ENCODE data around the gene ASCL5.
A peak's percentile ranks its signal among the peaks of the same experiment; 100 is the strongest.

ASCL5 gene

GRCh38 chr1:201112173-201112731, 14.7 kb downstream of the ASCL5 start, which contains the start of gene CACNA1S:
Gene CACNA1S (minus strand): TSS chr1:201112426. CDS start chr1:201112339, 87 bp downstream.
- Mint-ChIP-seq H3K9me3 (no peaks in the 10 kb centered on the region), H3K4me1 (ENCODE audit: low read depth) (peaks cover 2% of the 10 kb centered on the region), H3K27ac (no peak within 1 kb of the TSS), H3K27me3 (ENCODE audit: low read depth) (peaks cover 40% of the 10 kb centered on the region), H3K36me3 (ENCODE audit: low read depth) (no peaks in the 10 kb centered on the region), H3K4me3 (peak within 1 kb of the TSS; percentile 21)

DNA sequence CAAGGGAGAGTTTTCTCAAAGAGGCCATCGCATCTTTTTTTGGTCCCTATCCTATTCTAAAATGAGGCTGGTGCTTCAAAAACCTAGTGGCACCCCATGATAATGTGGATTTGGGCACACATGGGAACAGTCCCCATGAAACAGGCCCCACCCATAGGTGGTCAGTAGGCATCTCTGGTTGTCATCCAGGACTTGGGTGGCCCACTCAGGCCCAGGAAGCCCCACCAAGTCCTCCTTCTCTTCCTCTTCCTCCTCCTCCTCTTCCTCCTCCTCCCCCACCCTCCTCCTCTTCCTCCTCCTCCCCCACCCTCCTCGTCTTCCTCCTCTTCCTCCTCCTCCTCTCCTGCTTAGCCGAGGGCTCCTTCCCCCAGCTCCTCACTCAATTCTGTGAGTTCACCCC, 15.3 kb downstream of the ASCL5 start:
- Mint-ChIP-seq H3K4me3 (no peak overlapping the region), H3K27me3 (ENCODE audit: low read depth) (peaks cover 36% of the 10 kb centered on the region), H3K9me3 (no peaks in the 10 kb centered on the region), H3K27ac (no peak overlapping the region), H3K36me3 (ENCODE audit: low read depth) (no peaks in the 10 kb centered on the region), H3K4me1 (ENCODE audit: low read depth) (peaks cover 2% of the 10 kb centered on the region)

GRCh38 chr1:201111156-201111555, 15.8 kb downstream of the ASCL5 start:
- no peak overlapping the region for H3K4me3 Mint-ChIP-seq
- H3K27ac Mint-ChIP-seq: no peak overlapping the region
- peaks cover 31% of the 10 kb centered on the region for H3K27me3 Mint-ChIP-seq (ENCODE audit: low read depth)
- no peaks in the 10 kb centered on the region for H3K9me3 Mint-ChIP-seq
- H3K36me3 Mint-ChIP-seq (ENCODE audit: low read depth): no peaks in the 10 kb centered on the region
- H3K4me1 Mint-ChIP-seq (ENCODE audit: low read depth): peaks cover 2% of the 10 kb centered on the region

- no peak overlapping the region for H3K4me3 Mint-ChIP-seq
- peaks cover 2% of the 10 kb centered on the region for H3K4me1 Mint-ChIP-seq (ENCODE audit: low read depth)
- H3K27ac Mint-ChIP-seq: no peak overlapping the region
- no peaks in the 10 kb centered on the region for H3K36me3 Mint-ChIP-seq (ENCODE audit: low read depth)
- peaks cover 25% of the 10 kb centered on the region for H3K27me3 Mint-ChIP-seq (ENCODE audit: low read depth)
- no peaks in the 10 kb centered on the region for H3K9me3 Mint-ChIP-seq
Observed at GRCh38 chr1:201110616-201111015, 16.4 kb downstream of the ASCL5 start.

- Mint-ChIP-seq H3K27me3 (ENCODE audit: low read depth) (peaks cover 24% of the 10 kb centered on the region), H3K4me1 (ENCODE audit: low read depth) (peaks cover 2% of the 10 kb centered on the region), H3K27ac (no peak overlapping the region), H3K4me3 (no peak overlapping the region), H3K9me3 (no peaks in the 10 kb centered on the region), H3K36me3 (ENCODE audit: low read depth) (no peaks in the 10 kb centered on the region)
Observed at GRCh38 chr1:201110138-201110537, 16.8 kb downstream of the ASCL5 start.

DNA sequence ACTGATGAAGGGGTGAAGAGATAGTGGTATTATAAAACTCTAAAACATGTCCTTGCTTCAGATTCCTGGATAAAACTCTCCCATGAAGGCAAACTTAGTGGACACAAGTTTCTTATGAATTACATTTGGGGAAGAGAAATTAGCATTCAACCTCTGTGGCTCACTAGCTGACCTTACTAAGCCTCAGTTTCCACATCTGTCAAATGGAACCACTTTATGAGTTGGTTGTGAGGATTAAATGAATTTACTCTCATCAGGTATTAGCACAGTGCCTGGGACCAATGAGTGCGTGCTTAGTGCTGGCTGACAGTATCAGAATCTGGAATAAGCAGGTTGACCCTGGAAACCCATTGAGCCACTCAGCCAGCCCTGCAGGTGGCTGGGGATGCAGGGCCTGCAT, 17.3 kb downstream of the ASCL5 start:
- no peak overlapping the region for H3K4me3 Mint-ChIP-seq
- no peaks in the 10 kb centered on the region for H3K9me3 Mint-ChIP-seq
- H3K4me1 Mint-ChIP-seq (ENCODE audit: low read depth): peaks cover 2% of the 10 kb centered on the region
- H3K27me3 Mint-ChIP-seq (ENCODE audit: low read depth): peaks cover 21% of the 10 kb centered on the region
- no peak overlapping the region for H3K27ac Mint-ChIP-seq
- H3K36me3 Mint-ChIP-seq (ENCODE audit: low read depth): no peaks in the 10 kb centered on the region

DNA sequence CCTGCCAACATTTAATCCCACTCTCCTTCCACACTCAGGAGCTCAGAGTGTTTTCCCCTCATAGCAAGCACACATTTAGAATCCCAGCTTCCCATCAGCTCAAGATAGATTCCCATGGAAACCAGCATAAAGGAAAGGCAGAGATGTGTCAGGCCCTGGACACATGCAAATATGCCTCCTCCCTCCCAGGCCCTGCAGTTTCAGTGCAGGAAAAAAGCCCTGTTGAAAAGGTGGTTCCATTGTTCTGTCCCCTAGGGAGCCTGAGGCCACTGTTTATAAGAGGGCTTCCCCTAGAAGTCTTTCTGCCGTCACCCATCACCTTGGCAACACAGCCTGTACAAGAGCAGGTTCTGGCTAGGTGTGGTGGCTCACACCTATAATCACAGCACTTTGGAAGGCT, 18.4 kb downstream of the ASCL5 start:
- no peak overlapping the region for H3K4me3 Mint-ChIP-seq
- H3K27ac Mint-ChIP-seq: no peak overlapping the region
- no peaks in the 10 kb centered on the region for H3K9me3 Mint-ChIP-seq

GRCh38 chr1:201105688-201106087, 21.3 kb downstream of the ASCL5 start:
- H3K4me1 Mint-ChIP-seq (ENCODE audit: low read depth): no peaks in the 10 kb centered on the region
- no peaks in the 10 kb centered on the region for H3K27me3 Mint-ChIP-seq (ENCODE audit: low read depth)
- H3K27ac Mint-ChIP-seq: no peak overlapping the region
- no peaks in the 10 kb centered on the region for H3K9me3 Mint-ChIP-seq
- no peaks in the 10 kb centered on the region for H3K36me3 Mint-ChIP-seq (ENCODE audit: low read depth)
- no peak overlapping the region for H3K4me3 Mint-ChIP-seq

More for the DNA sequence above, 18.4 kb downstream of the ASCL5 start:
- Mint-ChIP-seq H3K27me3 (ENCODE audit: low read depth) (peaks cover 13% of the 10 kb centered on the region), H3K4me1 (ENCODE audit: low read depth) (no peaks in the 10 kb centered on the region), H3K36me3 (ENCODE audit: low read depth) (no peaks in the 10 kb centered on the region)

GRCh38 chr1:201104141-201104540, 22.8 kb downstream of the ASCL5 start:
- H3K4me1 Mint-ChIP-seq (ENCODE audit: low read depth): no peaks in the 10 kb centered on the region
- H3K36me3 Mint-ChIP-seq (ENCODE audit: low read depth): no peaks in the 10 kb centered on the region
- no peak overlapping the region for H3K27ac Mint-ChIP-seq
- no peaks in the 10 kb centered on the region for H3K9me3 Mint-ChIP-seq
- H3K4me3 Mint-ChIP-seq: no peak overlapping the region
- no peaks in the 10 kb centered on the region for H3K27me3 Mint-ChIP-seq (ENCODE audit: low read depth)

DNA sequence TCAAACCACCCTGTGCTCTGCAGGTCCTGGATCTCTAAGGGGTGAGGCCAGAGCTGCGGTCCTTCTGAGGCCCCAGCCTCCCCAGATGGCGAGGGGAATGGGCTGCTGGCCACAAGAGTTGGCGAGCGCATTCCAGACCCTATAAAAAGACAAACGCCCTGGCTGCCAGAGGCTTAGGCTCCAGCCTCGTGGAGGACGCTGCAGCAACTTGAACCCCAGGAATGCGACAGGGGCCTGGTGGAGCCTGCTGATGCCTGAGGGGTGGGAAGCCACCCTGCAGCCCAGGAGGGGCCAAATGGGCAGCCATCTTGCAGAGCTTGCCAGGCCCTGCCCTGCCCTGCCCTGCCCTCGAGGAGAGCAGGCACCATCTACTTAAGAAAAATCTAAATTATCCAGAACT, 23.3 kb downstream of the ASCL5 start:
- H3K27ac Mint-ChIP-seq: no peak overlapping the region
- H3K9me3 Mint-ChIP-seq: no peaks in the 10 kb centered on the region
- no peak overlapping the region for H3K4me3 Mint-ChIP-seq
- H3K4me1 Mint-ChIP-seq (ENCODE audit: low read depth): no peaks in the 10 kb centered on the region
- no peaks in the 10 kb centered on the region for H3K36me3 Mint-ChIP-seq (ENCODE audit: low read depth)
- H3K27me3 Mint-ChIP-seq (ENCODE audit: low read depth): no peaks in the 10 kb centered on the region

- Mint-ChIP-seq H3K27me3 (ENCODE audit: low read depth) (peaks cover 6% of the 10 kb centered on the region), H3K36me3 (ENCODE audit: low read depth) (no peaks in the 10 kb centered on the region), H3K9me3 (no peaks in the 10 kb centered on the region), H3K27ac (no peak overlapping the region), H3K4me1 (ENCODE audit: low read depth) (no peaks in the 10 kb centered on the region), H3K4me3 (no peak overlapping the region)
Observed at GRCh38 chr1:201100169-201100930, 26.6 kb downstream of the ASCL5 start.

GRCh38 chr1:201098992-201099677, 27.8 kb downstream of the ASCL5 start:
- Mint-ChIP-seq H3K36me3 (ENCODE audit: low read depth) (no peaks in the 10 kb centered on the region), H3K4me3 (no peak overlapping the region), H3K27me3 (ENCODE audit: low read depth) (peaks cover 6% of the 10 kb centered on the region), H3K9me3 (no peaks in the 10 kb centered on the region), H3K27ac (no peak overlapping the region), H3K4me1 (ENCODE audit: low read depth) (no peaks in the 10 kb centered on the region)

DNA sequence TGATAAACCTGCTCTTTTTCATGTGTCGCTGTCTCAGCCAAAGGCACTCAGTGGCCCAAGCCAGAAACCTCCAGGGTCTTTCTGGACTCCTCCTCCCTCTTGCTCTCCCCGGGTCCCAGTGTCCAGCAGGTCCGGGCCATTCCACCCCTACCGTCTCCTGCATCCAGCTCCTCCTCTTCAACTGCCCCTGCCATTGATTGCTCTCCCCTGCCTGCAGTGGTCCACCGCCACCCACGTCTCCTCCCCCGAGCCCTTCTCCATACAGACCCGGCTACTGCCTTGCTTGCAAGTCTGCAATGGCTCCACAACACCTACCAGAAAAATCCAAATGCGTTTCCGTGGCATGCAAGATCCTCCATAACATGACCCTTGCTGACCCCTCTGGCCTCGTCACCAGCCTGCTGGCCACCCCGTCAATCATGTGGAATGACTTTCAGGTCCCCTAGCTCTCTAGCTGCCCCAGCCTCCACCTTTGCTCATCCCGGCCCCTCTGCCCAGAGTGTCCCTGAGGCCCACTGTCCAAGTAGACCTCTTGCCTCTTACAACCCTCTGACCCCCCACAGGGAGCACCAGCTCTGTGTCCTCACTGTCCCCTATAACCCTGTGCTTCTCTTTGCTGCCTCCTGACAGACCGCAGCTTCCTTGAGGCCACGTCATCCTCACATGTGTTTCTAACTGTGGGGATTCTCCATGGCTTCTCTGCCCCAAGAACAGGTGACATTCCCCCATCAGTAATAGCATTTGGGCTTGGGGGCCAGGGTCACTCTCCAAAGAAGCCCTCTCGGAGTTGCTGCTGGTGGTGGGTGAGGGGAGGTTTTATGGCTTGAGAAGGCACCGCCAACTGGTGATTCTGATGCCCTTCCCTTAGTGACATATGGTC, 29.8 kb downstream of the ASCL5 start:
- H3K4me3 Mint-ChIP-seq: no peak overlapping the region
- no peaks in the 10 kb centered on the region for H3K9me3 Mint-ChIP-seq
- peaks cover 6% of the 10 kb centered on the region for H3K27me3 Mint-ChIP-seq (ENCODE audit: low read depth)
- H3K36me3 Mint-ChIP-seq (ENCODE audit: low read depth): no peaks in the 10 kb centered on the region
- no peaks in the 10 kb centered on the region for H3K4me1 Mint-ChIP-seq (ENCODE audit: low read depth)
- H3K27ac Mint-ChIP-seq: no peak overlapping the region

- no peaks in the 10 kb centered on the region for H3K36me3 Mint-ChIP-seq (ENCODE audit: low read depth)
- H3K9me3 Mint-ChIP-seq: no peaks in the 10 kb centered on the region
- H3K4me3 Mint-ChIP-seq: no peak overlapping the region
- no peaks in the 10 kb centered on the region for H3K4me1 Mint-ChIP-seq (ENCODE audit: low read depth)
- H3K27ac Mint-ChIP-seq: no peak overlapping the region
- peaks cover 6% of the 10 kb centered on the region for H3K27me3 Mint-ChIP-seq (ENCODE audit: low read depth)
Observed at GRCh38 chr1:201096041-201096461, 30.9 kb downstream of the ASCL5 start.

Measured in T-helper 1 cell treated with Interleukin-12 subunit alpha and Interleukin-12 subunit beta and Interleukin-4 antibody, amounts not matched to agents 30 μg/mL and 1 μg/mL, for 36 hours (primary cell).